GM21390 (cell line): ENCODE measurements around the gene DCC.
"Not testable (repeated sequence)": the region's sequence is repeated elsewhere in the genome, so short reads cannot be mapped to it uniquely, and the experiment has no call there.

Experiments
- ATAC-seq: cut with Tn5 transposase; IDR thresholded peaks from one replicate; pipeline ENCODE4 v1.9.1; 2021; ENCODE audit not compliant: unreplicated experiment

The DCC gene

GRCh38 chr18:52349498-52349897 lies 9.5 kb downstream of the DCC start:
- no peak for ATAC-seq

GRCh38 chr18:52352920-52353319 lies 12.9 kb downstream of the DCC start:
- no peak for ATAC-seq

GRCh38 chr18:52353589-52353988 lies 13.6 kb downstream of the DCC start:
- ATAC-seq, result no peak

- ATAC-seq, result no peak
These were observed 23.9 kb downstream of the DCC start for GRCh38 chr18:52363861-52364260.

- ATAC-seq, result not testable (repeated sequence)
These were observed 26.9 kb downstream of the DCC start for GRCh38 chr18:52366851-52367250.

- ATAC-seq, result no peak
These were observed 28.2 kb downstream of the DCC start for GRCh38 chr18:52367953-52368742.

GRCh38 chr18:52370841-52371240 lies 30.8 kb downstream of the DCC start:
- ATAC-seq, result no peak

GRCh38 chr18:52376104-52376503 lies 36.1 kb downstream of the DCC start:
- no peak for ATAC-seq

GRCh38 chr18:52377094-52377493 lies 37.1 kb downstream of the DCC start:
- no peak for ATAC-seq

GRCh38 chr18:52386306-52386705 lies 46.3 kb downstream of the DCC start:
- no peak for ATAC-seq

- no peak for ATAC-seq
These were observed 47.2 kb downstream of the DCC start for GRCh38 chr18:52387175-52387574.

- ATAC-seq, result peak; percentile 49
These were observed 52.0 kb downstream of the DCC start for GRCh38 chr18:52391810-52392559.

GRCh38 chr18:52394602-52395001 lies 54.6 kb downstream of the DCC start:
- no peak for ATAC-seq

GRCh38 chr18:52395146-52395852 lies 55.3 kb downstream of the DCC start:
- ATAC-seq, result peak; percentile 50

- no peak for ATAC-seq
These were observed 61.2 kb downstream of the DCC start for GRCh38 chr18:52401236-52401635.

GRCh38 chr18:52402814-52403213 lies 62.8 kb downstream of the DCC start:
- ATAC-seq, result no peak

- ATAC-seq, result no peak
These were observed 63.5 kb downstream of the DCC start for GRCh38 chr18:52403291-52404021.

- ATAC-seq, result no peak
These were observed 68.9 kb downstream of the DCC start for GRCh38 chr18:52408800-52409302.

GRCh38 chr18:52409727-52410126 lies 69.7 kb downstream of the DCC start:
- peak; percentile 84 for ATAC-seq

GRCh38 chr18:52415131-52415530 lies 75.1 kb downstream of the DCC start:
- ATAC-seq, result no peak
